ENCODE data around the gene HEPHL1. TPM values are rescaled to one million over a fixed set of nuclear protein-coding genes. Genes with fewer than 3 reads are reported as not detected.
A peak's percentile ranks its signal among the peaks of the same experiment; 100 is the strongest.

HEPHL1 gene
- total RNA-seq, 1 experiment from 2014 or later = not detected

- H3K4me1 ChIP-seq = no peaks in the 10 kb centered on the region
- no peak for DNase-seq
- H3K36me3 ChIP-seq = no peaks in the 10 kb centered on the region
- H3K9me3 ChIP-seq (replicated peaks) = no peaks in the 10 kb centered on the region
- H3K27ac ChIP-seq = no peak overlapping the region
- H3K4me3 ChIP-seq = no peak overlapping the region
- no peaks in the 10 kb centered on the region for H3K27me3 ChIP-seq
These were observed 99.8 kb downstream of the HEPHL1 start for GRCh38 chr11:94120946-94121345.

GRCh38 chr11:94125407-94126115, 104.4 kb downstream of the HEPHL1 start:
- Histone ChIP-seq H3K4me3 (no peak overlapping the region), H3K27me3 (no peaks in the 10 kb centered on the region), H3K27ac (no peak overlapping the region), H3K9me3 (replicated peaks) (no peaks in the 10 kb centered on the region), H3K4me1 (no peaks in the 10 kb centered on the region), H3K36me3 (no peaks in the 10 kb centered on the region)
- no peak for DNase-seq

- Histone ChIP-seq H3K4me1 (no peaks in the 10 kb centered on the region), H3K27me3 (no peaks in the 10 kb centered on the region), H3K27ac (no peak overlapping the region), H3K9me3 (replicated peaks) (no peaks in the 10 kb centered on the region), H3K36me3 (no peaks in the 10 kb centered on the region), H3K4me3 (peak overlapping the region; percentile 88)
- no peak for DNase-seq
These were observed 106.5 kb downstream of the HEPHL1 start for GRCh38 chr11:94127638-94128037.

GRCh38 chr11:94128291-94128745, 107.2 kb downstream of the HEPHL1 start:
- no peaks in the 10 kb centered on the region for H3K9me3 ChIP-seq (replicated peaks)
- H3K27ac ChIP-seq = peak overlapping the region; percentile 93
- peak; percentile 31 to 49 for DNase-seq
- no peaks in the 10 kb centered on the region for H3K4me1 ChIP-seq
- H3K4me3 ChIP-seq = peak overlapping the region; percentile 88
- no peaks in the 10 kb centered on the region for H3K27me3 ChIP-seq
- H3K36me3 ChIP-seq = no peaks in the 10 kb centered on the region

GRCh38 chr11:94128746-94129511, 107.8 kb downstream of the HEPHL1 start, which contains the start of gene PANX1:
PANX1 (plus strand) TSS chr11:94128841; CDS start chr11:94129313, 472 bp downstream.
- peak within 1 kb of the TSS; percentile 93 for H3K27ac ChIP-seq
- H3K4me3 ChIP-seq = peak within 1 kb of the TSS; percentile 88
- H3K27me3 ChIP-seq = no peaks in the 10 kb centered on the region
- H3K9me3 ChIP-seq (replicated peaks) = no peaks in the 10 kb centered on the region
- no peaks in the 10 kb centered on the region for H3K36me3 ChIP-seq
- H3K4me1 ChIP-seq = no peaks in the 10 kb centered on the region
- DNase-seq = peak; percentile 71 to 79

GRCh38 chr11:94129512-94130297, 108.6 kb downstream of the HEPHL1 start:
- no peak for DNase-seq
- no peaks in the 10 kb centered on the region for H3K9me3 ChIP-seq (replicated peaks)
- H3K27me3 ChIP-seq = no peaks in the 10 kb centered on the region
- H3K4me1 ChIP-seq = peaks cover 4% of the 10 kb centered on the region
- peak overlapping the region; percentile 88 for H3K4me3 ChIP-seq
- no peaks in the 10 kb centered on the region for H3K36me3 ChIP-seq
- peak overlapping the region; percentile 93 for H3K27ac ChIP-seq

- H3K4me1 ChIP-seq = peaks cover 9% of the 10 kb centered on the region
- peak overlapping the region; percentile 93; the same call in 1 of the 2 replicates for H3K27ac ChIP-seq
- H3K9me3 ChIP-seq (replicated peaks) = no peaks in the 10 kb centered on the region
- no peaks in the 10 kb centered on the region for H3K36me3 ChIP-seq
- DNase-seq = no peak
- H3K4me3 ChIP-seq = peak overlapping the region; percentile 88
- H3K27me3 ChIP-seq = no peaks in the 10 kb centered on the region
These were observed 109.3 kb downstream of the HEPHL1 start for GRCh38 chr11:94130298-94131046.

GRCh38 chr11:94131047-94131717, 110.0 kb downstream of the HEPHL1 start:
- Histone ChIP-seq H3K4me1 (peaks cover 14% of the 10 kb centered on the region), H3K9me3 (replicated peaks) (no peaks in the 10 kb centered on the region), H3K36me3 (no peaks in the 10 kb centered on the region), H3K4me3 (no peak overlapping the region), H3K27me3 (no peaks in the 10 kb centered on the region), H3K27ac (no peak overlapping the region)
- DNase-seq = no peak

- Histone ChIP-seq H3K36me3 (no peaks in the 10 kb centered on the region), H3K9me3 (replicated peaks) (no peaks in the 10 kb centered on the region), H3K4me3 (no peak overlapping the region), H3K4me1 (peaks cover 16% of the 10 kb centered on the region), H3K27ac (no peak overlapping the region), H3K27me3 (no peaks in the 10 kb centered on the region)
- DNase-seq = no peak
These were observed 110.6 kb downstream of the HEPHL1 start for GRCh38 chr11:94131718-94132115.

- H3K36me3 ChIP-seq = no peaks in the 10 kb centered on the region
- no peaks in the 10 kb centered on the region for H3K9me3 ChIP-seq (replicated peaks)
- no peak overlapping the region for H3K4me3 ChIP-seq
- peaks cover 16% of the 10 kb centered on the region for H3K4me1 ChIP-seq
- H3K27ac ChIP-seq = no peak overlapping the region
- H3K27me3 ChIP-seq = no peaks in the 10 kb centered on the region
- DNase-seq = no peak
These were observed 111.0 kb downstream of the HEPHL1 start for GRCh38 chr11:94132152-94132558.

- no peak for DNase-seq
- Histone ChIP-seq H3K9me3 (replicated peaks) (no peaks in the 10 kb centered on the region), H3K4me1 (peaks cover 16% of the 10 kb centered on the region), H3K27me3 (no peaks in the 10 kb centered on the region), H3K4me3 (no peak overlapping the region), H3K36me3 (no peaks in the 10 kb centered on the region), H3K27ac (no peak overlapping the region)
These were observed 111.8 kb downstream of the HEPHL1 start for GRCh38 chr11:94132823-94133408.

- H3K27ac ChIP-seq = no peak overlapping the region
These were observed 112.6 kb downstream of the HEPHL1 start for GRCh38 chr11:94133752-94134151.

GRCh38 chr11:94134651-94135512, 113.7 kb downstream of the HEPHL1 start:
- Histone ChIP-seq H3K36me3 (no peaks in the 10 kb centered on the region), H3K9me3 (replicated peaks) (no peaks in the 10 kb centered on the region), H3K4me3 (no peak overlapping the region), H3K27me3 (no peaks in the 10 kb centered on the region), H3K27ac (peak overlapping the region; percentile 76), H3K4me1 (peaks cover 16% of the 10 kb centered on the region)
- DNase-seq = peak; percentile 40 to 56

More at GRCh38 chr11:94133752-94134151, 112.6 kb downstream of the HEPHL1 start:
- DNase-seq = no peak
- H3K4me3 ChIP-seq = no peak overlapping the region
- no peaks in the 10 kb centered on the region for H3K27me3 ChIP-seq
- peaks cover 16% of the 10 kb centered on the region for H3K4me1 ChIP-seq
- H3K9me3 ChIP-seq (replicated peaks) = no peaks in the 10 kb centered on the region
- H3K36me3 ChIP-seq = no peaks in the 10 kb centered on the region
